HUES64 (cell line): ENCODE data around the gene MAP3K14.

Source experiments
- H3K27ac ChIP-seq: 2 replicates; pipeline ENCODE4 v1.7.0; 2013; ENCODE audit warnings: low read depth, low read length, inconsistent platforms
- H3K27me3 ChIP-seq: 2 replicates; pipeline ENCODE4 v1.6.1; 2013; ENCODE audit warnings: mild to moderate bottlenecking, low read length; ENCODE audit not compliant: insufficient read depth
- H3K36me3 ChIP-seq: 2 replicates; pipeline ENCODE4 v1.6.1; 2013; ENCODE audit warnings: mild to moderate bottlenecking, low read length; ENCODE audit not compliant: insufficient read depth
- H3K4me1 ChIP-seq: 2 replicates; pipeline ENCODE4 v1.6.1; 2013; ENCODE audit warnings: mild to moderate bottlenecking, low read length, moderate library complexity; ENCODE audit not compliant: insufficient read depth
- H3K4me3 ChIP-seq: 2 replicates; pipeline ENCODE4 v1.5.1; 2013; ENCODE audit warnings: mild to moderate bottlenecking, low read length, moderate library complexity
- H3K9ac ChIP-seq: 2 replicates; pipeline ENCODE4 v1.6.1; 2013; ENCODE audit warnings: mild to moderate bottlenecking, low read depth, low read length
- H3K9me3 ChIP-seq: 2 replicates; pipeline ENCODE4 v1.6.1; 2013; ENCODE audit warnings: low read depth, low read length; ENCODE audit not compliant: insufficient read depth
- WGBS: fragments of 150-250, 120-280 bp; methylation state at CpG from one replicate; pipeline ENCODE4 v1.1.7; 2013; ENCODE audit warnings: missing lambda C conversion rate; 5-methylcytosine and 5-hydroxymethylcytosine counted together

Gene MAP3K14

GRCh38 chr17:45313996-45314740 is 2.7 kb downstream of the MAP3K14 start:
- H3K27me3 ChIP-seq: peaks cover 9% of the 10 kb centered on the region
- no peaks in the 10 kb centered on the region for H3K9me3 ChIP-seq
- peaks cover 31% of the 10 kb centered on the region; the same call in 1 of the 2 replicates for H3K4me1 ChIP-seq
- WGBS: 93% methylated on average over 7 of the region's 7 CpGs
- H3K4me3 ChIP-seq: no peak overlapping the region
- no peak overlapping the region for H3K27ac ChIP-seq
- H3K36me3 ChIP-seq: no peaks in the 10 kb centered on the region; the same call in 1 of the 2 replicates
- no peak overlapping the region for H3K9ac ChIP-seq

DNA sequence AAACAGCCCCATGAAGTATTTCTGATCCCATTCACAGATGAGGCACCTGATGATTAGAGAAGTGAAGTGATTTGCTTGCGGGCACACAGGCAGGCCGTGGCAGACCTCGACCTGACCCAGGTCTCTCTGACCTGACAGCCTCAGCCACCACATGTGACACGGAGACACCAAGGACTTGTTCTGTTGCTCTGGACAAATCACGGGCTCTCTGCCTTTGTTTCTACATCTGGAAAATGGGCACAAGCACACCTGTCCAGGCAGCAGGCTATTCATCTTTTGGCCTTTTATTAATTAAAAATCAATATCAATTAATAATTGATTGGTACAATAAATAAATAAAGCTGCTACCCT is 3.4 kb downstream of the MAP3K14 start:
- no peaks in the 10 kb centered on the region for H3K9me3 ChIP-seq
- H3K9ac ChIP-seq: no peak overlapping the region
- 93% methylated on average over 5 of the region's 5 CpGs for WGBS
- H3K4me1 ChIP-seq: peaks cover 26% of the 10 kb centered on the region; the same call in 1 of the 2 replicates
- H3K4me3 ChIP-seq: no peak overlapping the region
- H3K36me3 ChIP-seq: no peaks in the 10 kb centered on the region; the same call in 1 of the 2 replicates
- no peak overlapping the region for H3K27ac ChIP-seq
- peaks cover 9% of the 10 kb centered on the region for H3K27me3 ChIP-seq

- Histone ChIP-seq H3K9me3 (no peaks in the 10 kb centered on the region), H3K9ac (no peak overlapping the region), H3K36me3 (no peaks in the 10 kb centered on the region; the same call in 1 of the 2 replicates), H3K27me3 (peaks cover 9% of the 10 kb centered on the region), H3K4me3 (no peak overlapping the region), H3K4me1 (peaks cover 26% of the 10 kb centered on the region; the same call in 1 of the 2 replicates), H3K27ac (no peak overlapping the region)
- WGBS: 82% methylated on average over 8 of the region's 8 CpGs
Observed at GRCh38 chr17:45312477-45313420, 4.1 kb downstream of the MAP3K14 start.

- Histone ChIP-seq H3K9ac (no peak overlapping the region), H3K27ac (no peak overlapping the region), H3K4me1 (peaks cover 26% of the 10 kb centered on the region; the same call in 1 of the 2 replicates), H3K27me3 (peaks cover 9% of the 10 kb centered on the region), H3K4me3 (no peak overlapping the region), H3K36me3 (no peaks in the 10 kb centered on the region; the same call in 1 of the 2 replicates), H3K9me3 (no peaks in the 10 kb centered on the region)
- 80% methylated on average over 9 of the region's 10 CpGs for WGBS
Observed at GRCh38 chr17:45311760-45312476, 4.9 kb downstream of the MAP3K14 start.

GRCh38 chr17:45311401-45311759 is 5.4 kb downstream of the MAP3K14 start:
- no peaks in the 10 kb centered on the region for H3K9me3 ChIP-seq
- 84% methylated on average over 4 of the region's 4 CpGs for WGBS
- no peak overlapping the region for H3K9ac ChIP-seq
- peaks cover 9% of the 10 kb centered on the region for H3K27me3 ChIP-seq
- H3K4me1 ChIP-seq: peaks cover 29% of the 10 kb centered on the region; the same call in 1 of the 2 replicates
- no peak overlapping the region for H3K27ac ChIP-seq
- H3K36me3 ChIP-seq: no peaks in the 10 kb centered on the region; the same call in 1 of the 2 replicates
- H3K4me3 ChIP-seq: no peak overlapping the region

- 92% methylated on average over 3 of the region's 3 CpGs for WGBS
- H3K4me3 ChIP-seq: no peak overlapping the region
- peaks cover 26% of the 10 kb centered on the region; the same call in 1 of the 2 replicates for H3K4me1 ChIP-seq
- no peak overlapping the region for H3K27ac ChIP-seq
- H3K9me3 ChIP-seq: no peaks in the 10 kb centered on the region
- H3K36me3 ChIP-seq: no peaks in the 10 kb centered on the region; the same call in 1 of the 2 replicates
- no peak overlapping the region for H3K9ac ChIP-seq
- peaks cover 6% of the 10 kb centered on the region for H3K27me3 ChIP-seq
Observed at GRCh38 chr17:45310380-45311324, 6.2 kb downstream of the MAP3K14 start.

GRCh38 chr17:45309400-45309799 is 7.4 kb downstream of the MAP3K14 start:
- Histone ChIP-seq H3K27me3 (no peaks in the 10 kb centered on the region), H3K9me3 (no peaks in the 10 kb centered on the region), H3K4me1 (peaks cover 21% of the 10 kb centered on the region; the same call in 1 of the 2 replicates), H3K9ac (no peak overlapping the region), H3K36me3 (no peaks in the 10 kb centered on the region; the same call in 1 of the 2 replicates), H3K27ac (no peak overlapping the region), H3K4me3 (no peak overlapping the region)
- WGBS: 90% methylated on average over 4 of the region's 4 CpGs

- 96% methylated on average over 5 of the region's 5 CpGs for WGBS
- Histone ChIP-seq H3K4me1 (peaks cover 15% of the 10 kb centered on the region; the same call in 1 of the 2 replicates), H3K9ac (no peak overlapping the region), H3K4me3 (no peak overlapping the region), H3K27ac (no peak overlapping the region), H3K36me3 (no peaks in the 10 kb centered on the region; the same call in 1 of the 2 replicates), H3K9me3 (no peaks in the 10 kb centered on the region), H3K27me3 (no peaks in the 10 kb centered on the region)
Observed at GRCh38 chr17:45308840-45309239, 8.0 kb downstream of the MAP3K14 start.

- H3K9ac ChIP-seq: no peak overlapping the region
- no peak overlapping the region for H3K4me3 ChIP-seq
Observed at GRCh38 chr17:45308016-45308365, 8.8 kb downstream of the MAP3K14 start.

More at GRCh38 chr17:45308016-45308365, 8.8 kb downstream of the MAP3K14 start:
- 95% methylated on average over 6 of the region's 6 CpGs for WGBS
- peaks cover 12% of the 10 kb centered on the region; the same call in 1 of the 2 replicates for H3K4me1 ChIP-seq
- no peaks in the 10 kb centered on the region for H3K9me3 ChIP-seq
- no peak overlapping the region for H3K27ac ChIP-seq
- H3K27me3 ChIP-seq: no peaks in the 10 kb centered on the region
- H3K36me3 ChIP-seq: no peaks in the 10 kb centered on the region; the same call in 1 of the 2 replicates
